Measurements from ENCODE around the gene VEGFA. TPM values are rescaled to one million over a fixed set of nuclear protein-coding genes. Genes with fewer than 3 reads are reported as not detected.

VEGFA gene
- total RNA-seq, 1 experiment from 2014 or later, result 116 TPM

GRCh38 chr6:43805699-43806042 lies 35.7 kb downstream of the VEGFA start:
- Histone ChIP-seq H3K4me3 (ENCODE audit: low read depth, low read length, poor library complexity, severe bottlenecking) (no peak overlapping the region), H3K4me1 (ENCODE audit: insufficient read depth, low read length, poor library complexity, severe bottlenecking) (peaks cover 5% of the 10 kb centered on the region), H3K9me3 (ENCODE audit: low read depth, low read length, poor library complexity, severe bottlenecking) (no peaks in the 10 kb centered on the region), H3K27me3 (replicated peaks; ENCODE audit: insufficient read depth, low read depth, low read length, poor library complexity) (no peaks in the 10 kb centered on the region), H3K36me3 (ENCODE audit: insufficient read depth, low read length, poor library complexity, severe bottlenecking) (no peaks in the 10 kb centered on the region), H3K27ac (ENCODE audit: low read depth, low read length, poor library complexity, severe bottlenecking) (no peak overlapping the region)
- ChIA-PET CTCF (no interaction called here), POLR2A (ENCODE audit: low non-redundant PET) (no interaction called here)
- intact Hi-C loops (cut with micrococcal nuclease; ENCODE audit: unreplicated experiment), result no loop called here
- TF ChIP-seq EZH2 (IDR thresholded peaks at IDR 0.05; ENCODE audit: borderline replicate concordance, low read depth, low read length, poor library complexity, severe bottlenecking) (no peak), CTCF (conservative IDR thresholded peaks at IDR 0.05; ENCODE audit: low read depth, low read length) (no peak)
- no TSS peak for BruUV-seq (replicated peaks)
- no peak for DNase-seq (ENCODE audit: low spot score)

- no peaks in the 10 kb centered on the region for H3K27me3 ChIP-seq (replicated peaks; ENCODE audit: insufficient read depth, low read depth, low read length, poor library complexity)
- no peak for DNase-seq (ENCODE audit: low spot score)
- no peaks in the 10 kb centered on the region for H3K9me3 ChIP-seq (ENCODE audit: low read depth, low read length, poor library complexity, severe bottlenecking)
- ChIA-PET POLR2A (ENCODE audit: low non-redundant PET) (no interaction called here), CTCF (no interaction called here)
- H3K4me1 ChIP-seq (ENCODE audit: insufficient read depth, low read length, poor library complexity, severe bottlenecking), result peaks cover 5% of the 10 kb centered on the region
- H3K27ac ChIP-seq (ENCODE audit: low read depth, low read length, poor library complexity, severe bottlenecking), result no peak overlapping the region
- H3K36me3 ChIP-seq (ENCODE audit: insufficient read depth, low read length, poor library complexity, severe bottlenecking), result no peaks in the 10 kb centered on the region
- intact Hi-C loops (cut with micrococcal nuclease; ENCODE audit: unreplicated experiment), result no loop called here
- no peak overlapping the region for H3K4me3 ChIP-seq (ENCODE audit: low read depth, low read length, poor library complexity, severe bottlenecking)
- TF ChIP-seq EZH2 (IDR thresholded peaks at IDR 0.05; ENCODE audit: borderline replicate concordance, low read depth, low read length, poor library complexity, severe bottlenecking) (no peak), CTCF (conservative IDR thresholded peaks at IDR 0.05; ENCODE audit: low read depth, low read length) (no peak)
- no TSS peak for BruUV-seq (replicated peaks)
Observed at GRCh38 chr6:43806043-43806757, 36.2 kb downstream of the VEGFA start.

- no peak for TF ChIP-seq EZH2 (IDR thresholded peaks at IDR 0.05; ENCODE audit: borderline replicate concordance, low read depth, low read length, poor library complexity, severe bottlenecking)
- no peak for TF ChIP-seq CTCF (conservative IDR thresholded peaks at IDR 0.05; ENCODE audit: low read depth, low read length)
- Histone ChIP-seq H3K4me3 (ENCODE audit: low read depth, low read length, poor library complexity, severe bottlenecking) (no peak overlapping the region), H3K27me3 (replicated peaks; ENCODE audit: insufficient read depth, low read depth, low read length, poor library complexity) (no peaks in the 10 kb centered on the region), H3K9me3 (ENCODE audit: low read depth, low read length, poor library complexity, severe bottlenecking) (no peaks in the 10 kb centered on the region), H3K36me3 (ENCODE audit: insufficient read depth, low read length, poor library complexity, severe bottlenecking) (no peaks in the 10 kb centered on the region), H3K27ac (ENCODE audit: low read depth, low read length, poor library complexity, severe bottlenecking) (no peak overlapping the region), H3K4me1 (ENCODE audit: insufficient read depth, low read length, poor library complexity, severe bottlenecking) (peaks cover 5% of the 10 kb centered on the region)
- intact Hi-C loops (cut with micrococcal nuclease; ENCODE audit: unreplicated experiment), result no loop called here
- DNase-seq (ENCODE audit: low spot score), result no peak
- BruUV-seq (replicated peaks), result no TSS peak
- ChIA-PET CTCF (no interaction called here), POLR2A (ENCODE audit: low non-redundant PET) (no interaction called here)
Observed at GRCh38 chr6:43806758-43807227, 36.8 kb downstream of the VEGFA start.

Measured in A673 (cell line).